IMR-90 (cell line): ENCODE data around the gene TMEM143. TPM values are rescaled to one million over a fixed set of nuclear protein-coding genes. Genes with fewer than 3 reads are reported as not detected.

Experiments used
- ATAC-seq: fragments of 200-7000 bp; cut with Tn5 transposase; 2 replicates; pipeline ENCODE4 v1.9.1; 2020; ENCODE audit warnings: low read depth, mild to moderate bottlenecking, moderate library complexity
- BruUV-seq: library from RNA; stranded (reverse); fragments of 400-500 nt; replicated peaks from 2 replicates; lab custom pipeline; 2021; lab: Mats Ljungman, UMichigan
- CTCF ChIA-PET: fragments of 300-600 bp; formaldehyde crosslinking; extraction: SDS; loops from one replicate; lab custom pipeline; 2021; ENCODE audit warnings: antibody characterized with exemption; lab: Yijun Ruan, JAX
- POLR2A ChIA-PET: fragments of 300-600 bp; sonication (Branson Sonifier 250); formaldehyde crosslinking; loops from one replicate; lab custom pipeline; 2022; ENCODE audit warnings: antibody characterized with exemption; ENCODE audit not compliant: unreplicated experiment; lab: Charles Lee
- DNase-seq: peaks from one replicate; pipeline ENCODE4 v3.0.0; 2013
- H2AFZ ChIP-seq: replicated peaks from 2 replicates; pipeline ENCODE3; 2013; ENCODE audit warnings: low read length, mild to moderate bottlenecking; ENCODE audit not compliant: poor library complexity
- H2AK5ac ChIP-seq: 2 replicates; pipeline ENCODE4 v1.6.1; 2013; ENCODE audit warnings: low read depth, low read length, inconsistent platforms
- H2AK9ac ChIP-seq: replicated peaks from 2 replicates; pipeline ENCODE3; 2013; ENCODE audit warnings: mild to moderate bottlenecking, low read depth, low read length, moderate library complexity; ENCODE audit not compliant: poor library complexity
- H2BK120ac ChIP-seq: 2 replicates; pipeline ENCODE4 v1.6.1; 2013; ENCODE audit warnings: low read depth, low read length, inconsistent platforms
- H2BK15ac ChIP-seq: 3 replicates; pipeline ENCODE4 v1.6.1; 2013; ENCODE audit warnings: low read depth, low read length, inconsistent platforms
- H2BK20ac ChIP-seq: 2 replicates; pipeline ENCODE4 v1.6.1; 2013; ENCODE audit warnings: low read depth, mild to moderate bottlenecking, inconsistent platforms, low read length, moderate library complexity
- H2BK5ac ChIP-seq: 2 replicates; pipeline ENCODE4 v1.6.1; 2013; ENCODE audit warnings: mild to moderate bottlenecking, low read depth, low read length, inconsistent platforms; ENCODE audit not compliant: poor library complexity, severe bottlenecking
- H3K14ac ChIP-seq: replicated peaks from 2 replicates; pipeline ENCODE4 v1.6.1; 2013; ENCODE audit warnings: low read depth, low read length, inconsistent platforms
- H3K18ac ChIP-seq: 2 replicates; pipeline ENCODE4 v1.6.1; 2013; ENCODE audit warnings: low read depth, low read length, control low read depth
- H3K23ac ChIP-seq: 2 replicates; pipeline ENCODE4 v1.6.1; 2013; ENCODE audit warnings: low read depth, low read length, inconsistent platforms
- H3K27ac ChIP-seq: 2 replicates; pipeline ENCODE4 v1.5.1; 2013; ENCODE audit warnings: mild to moderate bottlenecking, control low read depth, low read length; ENCODE audit not compliant: insufficient read depth
- H3K27me3 ChIP-seq: 2 replicates; pipeline ENCODE4 v1.6.1; 2013; ENCODE audit warnings: low read length; ENCODE audit not compliant: control insufficient read depth, insufficient read depth
- H3K36me3 ChIP-seq: 2 replicates; pipeline ENCODE4 v1.6.1; 2013; ENCODE audit warnings: low read length, mixed read lengths; ENCODE audit not compliant: control insufficient read depth, insufficient read depth
- H3K4ac ChIP-seq: 2 replicates; pipeline ENCODE4 v1.6.1; 2013; ENCODE audit warnings: low read depth, low read length, inconsistent platforms
- H3K4me1 ChIP-seq: 2 replicates; pipeline ENCODE4 v1.6.1; 2013; ENCODE audit warnings: low read length, mixed read lengths; ENCODE audit not compliant: control insufficient read depth, insufficient read depth
- H3K4me2 ChIP-seq: 2 replicates; pipeline ENCODE4 v1.6.1; 2013; ENCODE audit warnings: low read depth, mild to moderate bottlenecking, control low read depth, low read length, moderate library complexity
- H3K4me3 ChIP-seq: 2 replicates; pipeline ENCODE4 v1.5.1; 2013; ENCODE audit warnings: low read depth, mild to moderate bottlenecking, control low read depth, low read length, moderate library complexity; ENCODE audit not compliant: insufficient read depth
- H3K56ac ChIP-seq: 2 replicates; pipeline ENCODE4 v1.6.1; 2013; ENCODE audit warnings: low read length, inconsistent platforms; ENCODE audit not compliant: insufficient read depth; ENCODE audit errors: extremely low read depth
- H3K79me1 ChIP-seq, 2 experiments: 2 replicates each; pipeline ENCODE4 v1.6.1; 2013; ENCODE audit warnings: low read length in 2 of 2, inconsistent platforms in 1 of 2, low read depth in 1 of 2
- H3K9ac ChIP-seq: 2 replicates; pipeline ENCODE4 v1.6.1; 2013; ENCODE audit warnings: low read depth, low read length, control low read depth
- H3K9me1 ChIP-seq: 2 replicates; pipeline ENCODE4 v1.6.1; 2013; ENCODE audit warnings: low read length, inconsistent platforms; ENCODE audit not compliant: insufficient read depth
- H3K9me3 ChIP-seq: 2 replicates; pipeline ENCODE4 v1.6.1; 2013; ENCODE audit warnings: low read length; ENCODE audit not compliant: control insufficient read depth, insufficient read depth
- H4K20me1 ChIP-seq: 2 replicates; pipeline ENCODE4 v1.6.1; 2013; ENCODE audit warnings: low read length, inconsistent platforms; ENCODE audit not compliant: insufficient read depth
- H4K5ac ChIP-seq: 2 replicates; pipeline ENCODE4 v1.6.1; 2013; ENCODE audit warnings: mild to moderate bottlenecking, low read depth, low read length, control low read depth
- H4K8ac ChIP-seq, 2 experiments: 2 replicates each; pipeline ENCODE4 v1.6.1; 2013; ENCODE audit warnings: low read depth in 2 of 2, low read length in 2 of 2, control low read depth in 1 of 2, inconsistent platforms in 1 of 2
- H4K91ac ChIP-seq: 2 replicates; pipeline ENCODE4 v1.6.1; 2013; ENCODE audit warnings: low read depth, low read length, inconsistent platforms; ENCODE audit not compliant: insufficient read depth
- CHD1 ChIP-seq: IDR thresholded peaks from 2 replicates; pipeline ENCODE4 v1.6.1; 2012; ENCODE audit warnings: low read depth, low read length, improper control_type of control experiment
- ELK1 ChIP-seq: fragments of 150-350 bp; IDR thresholded peaks from 2 replicates; pipeline ENCODE4 v1.6.1; 2016; ENCODE audit warnings: low read depth, mild to moderate bottlenecking, low read length, moderate library complexity, borderline replicate concordance
- FOS ChIP-seq: fragments of 150-350 bp; IDR thresholded peaks from 2 replicates; pipeline ENCODE4 v1.6.1; 2016; ENCODE audit warnings: low read depth, low read length
- MAFK ChIP-seq: IDR thresholded peaks from 2 replicates; pipeline ENCODE4 v1.6.1; 2012; ENCODE audit warnings: low read depth, low read length, improper control_type of control experiment
- MAZ ChIP-seq: IDR thresholded peaks from 2 replicates; pipeline ENCODE4 v1.6.1; 2012; ENCODE audit warnings: low read depth, mild to moderate bottlenecking, low read length, improper control_type of control experiment, moderate library complexity, borderline replicate concordance
- WGBS, 2 experiments: methylation state at CpG; one replicate each; pipeline versions ENCODE4 v1.1.5 to v1.1.7; 2013; ENCODE audit warnings: missing lambda C conversion rate in 2 of 2; ENCODE audit not compliant: insufficient read length in 1 of 2; ENCODE audit errors: extremely low coverage in 2 of 2; 5-methylcytosine and 5-hydroxymethylcytosine counted together
- dilution Hi-C: fragments of 300-500 bp; cut with HindIII; formaldehyde crosslinking; loops from one replicate; pipeline ENCODE4 v1.14.3; 2018; ENCODE audit warnings: low sequenced_read_pairs; ENCODE audit not compliant: unreplicated experiment
- in situ Hi-C: fragments of 300-500 bp; cut with MboI; formaldehyde crosslinking; loops from 3 replicates; pipeline ENCODE4 v1.14.3; 2019; ENCODE audit warnings: low sequenced_read_pairs, inconsistent platforms, mixed read lengths
- intact Hi-C: fragments of 100-400 bp; cut with micrococcal nuclease; formaldehyde crosslinking; loops from 2 replicates; pipeline ENCODE4 v1.10.0; 2022
- polyA plus RNA-seq, 3 experiments: library from polyadenylated mRNA; depleted of rRNA; stranded (reverse); fragments of >200 nt; gene quantifications; 2 replicates each; pipeline ENCODE4 v1.2.3, GENCODE V29; 2012; ENCODE audit warnings: low replicate concordance in 1 of 3
- total RNA-seq: library from RNA; depleted of rRNA; stranded (reverse); fragments of >200 nt; gene quantifications from 2 replicates; pipeline ENCODE4 v1.2.3, GENCODE V29; 2012
- TF ChIP-seq, protein P1 (sequence below): conservative IDR thresholded peaks from 2 replicates; pipeline ENCODE4 v1.5.1; 2012; ENCODE audit warnings: mild to moderate bottlenecking, low read depth, low read length, improper control_type of control experiment

The TMEM143 gene
- total and polyA plus RNA-seq, 2 of the 4 experiments (the other 2 are of a cell fraction), result 1.3 to 7.6 TPM

GRCh38 chr19:48290401-48290770, 73.4 kb downstream of the TMEM143 start:
- CTCF ChIA-PET, result interaction anchor here (0.6 to 1.7 kb wide), 3 partner anchors 19 to 25 kb away, joined by 4 to 7 read pairs (median 4); no protein-coding TSS in a partner anchor
- Histone ChIP-seq H3K9ac (peak overlapping the region; percentile 6; the same call in 1 of the 2 replicates), H3K27ac (0 out of 2 replicates have a peak overlapping the region, but pooled peaks have one; percentile 7)

More at GRCh38 chr19:48290401-48290770, 73.4 kb downstream of the TMEM143 start:
- no peaks in the 10 kb centered on the region for H3K9me1 ChIP-seq
- H2AFZ ChIP-seq, result peak overlapping the region; percentile 92
- no TSS peak for BruUV-seq
- H3K36me3 ChIP-seq, result no peaks in the 10 kb centered on the region
- H3K4me1 ChIP-seq, result peaks cover 5% of the 10 kb centered on the region
- 0 out of 2 replicates have a peak overlapping the region, but pooled peaks have one; percentile 60 for H2AK5ac ChIP-seq
- POLR2A ChIA-PET, result no interaction called here
- ATAC-seq, result peak; percentile 70
- intact Hi-C loops, result no loop called here
- H3K9me3 ChIP-seq, result peaks cover 3% of the 10 kb centered on the region
- no peak overlapping the region for H3K14ac ChIP-seq
- peak overlapping the region; percentile 75; the same call in 1 of the 3 replicates for H2BK15ac ChIP-seq
- DNase-seq, result peak; percentile 57
- H2BK5ac ChIP-seq, result no peak overlapping the region
- TF ChIP-seq ELK1, result no peak
- TF ChIP-seq MAZ, result peak; percentile 90; the same call in 1 of the 2 replicates
- peak; percentile 59; the same call in 1 of the 2 replicates for TF ChIP-seq FOS
- TF ChIP-seq MAFK, result no peak
- TF ChIP-seq, protein P1, sequence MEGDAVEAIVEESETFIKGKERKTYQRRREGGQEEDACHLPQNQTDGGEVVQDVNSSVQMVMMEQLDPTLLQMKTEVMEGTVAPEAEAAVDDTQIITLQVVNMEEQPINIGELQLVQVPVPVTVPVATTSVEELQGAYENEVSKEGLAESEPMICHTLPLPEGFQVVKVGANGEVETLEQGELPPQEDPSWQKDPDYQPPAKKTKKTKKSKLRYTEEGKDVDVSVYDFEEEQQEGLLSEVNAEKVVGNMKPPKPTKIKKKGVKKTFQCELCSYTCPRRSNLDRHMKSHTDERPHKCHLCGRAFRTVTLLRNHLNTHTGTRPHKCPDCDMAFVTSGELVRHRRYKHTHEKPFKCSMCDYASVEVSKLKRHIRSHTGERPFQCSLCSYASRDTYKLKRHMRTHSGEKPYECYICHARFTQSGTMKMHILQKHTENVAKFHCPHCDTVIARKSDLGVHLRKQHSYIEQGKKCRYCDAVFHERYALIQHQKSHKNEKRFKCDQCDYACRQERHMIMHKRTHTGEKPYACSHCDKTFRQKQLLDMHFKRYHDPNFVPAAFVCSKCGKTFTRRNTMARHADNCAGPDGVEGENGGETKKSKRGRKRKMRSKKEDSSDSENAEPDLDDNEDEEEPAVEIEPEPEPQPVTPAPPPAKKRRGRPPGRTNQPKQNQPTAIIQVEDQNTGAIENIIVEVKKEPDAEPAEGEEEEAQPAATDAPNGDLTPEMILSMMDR, result peak; percentile 28; the same call in 1 of the 2 replicates
- no peak for TF ChIP-seq CHD1
- 0 out of 2 replicates have a peak overlapping the region, but pooled peaks have one; percentile 48 for H2BK20ac ChIP-seq
- H3K23ac ChIP-seq, result no peak overlapping the region
- peak overlapping the region; percentile 63 for H2BK120ac ChIP-seq
- no peaks in the 10 kb centered on the region for H3K27me3 ChIP-seq
- peak overlapping the region; percentile 6; the same call in 1 of the 2 replicates for H3K4ac ChIP-seq
- dilution Hi-C loops, result no loop called here
- peak overlapping the region; percentile 89 for H2AK9ac ChIP-seq
- H3K18ac ChIP-seq, result no peak overlapping the region; the same call in 1 of the 2 replicates
- peak overlapping the region in 1 of 2 experiments; percentile 87; a peak in 1 of 4 replicates for H4K8ac ChIP-seq
- H3K56ac ChIP-seq, result no peak overlapping the region
- H3K79me1 ChIP-seq, result no peaks in the 10 kb centered on the region
- no peak overlapping the region for H4K5ac ChIP-seq
- H3K4me2 ChIP-seq, result peak overlapping the region; percentile 75
- no peak overlapping the region for H3K4me3 ChIP-seq
- in situ Hi-C loops, result no loop called here
- no peak overlapping the region; the same call in 1 of the 2 replicates for H4K91ac ChIP-seq
- WGBS, 2 experiments, result no CpG with 5 or more reads among the region's 10 CpGs
- H4K20me1 ChIP-seq, result no peaks in the 10 kb centered on the region
